Measurements from ENCODE around the gene SMIM24.

- TF ChIP-seq POLR2AphosphoS5 (IDR thresholded peaks at IDR 0.05) = peak; percentile 83 to 88
- peak in 1 of 6 experiments; percentile 45 for TF ChIP-seq CTCF (IDR thresholded peaks at IDR 0.05)
- TF ChIP-seq POLR2A (IDR thresholded peaks at IDR 0.05) = peak in 3 of 4 donors; percentile 37 to 64 (median 45)
Observed at GRCh38 chr19:3500429-3501101, 20.2 kb upstream of the SMIM24 start, which contains the start of gene DOHH.
